ENCODE results near the gene CYP2C9.
"Not testable (repeated sequence)": the region's sequence is repeated elsewhere in the genome, so short reads cannot be mapped to it uniquely, and the experiment has no call there.

Gene CYP2C9

GRCh38 chr10:94938383-94938782 is at the start of gene CYP2C9:
TSS of gene CYP2C9 (plus strand) at chr10:94938658. CDS start at chr10:94938683, 25 bp downstream.
- no peaks in the 10 kb centered on the region for H3K4me1 ChIP-seq
- H3K36me3 ChIP-seq (replicated peaks), result no peaks in the 10 kb centered on the region
- no peak for DNase-seq (ENCODE audit: low spot score in 2 of 2)
- no peaks in the 10 kb centered on the region for H3K9me3 ChIP-seq
- in situ Hi-C loops (cut with MboI; ENCODE audit: low sequenced_read_pairs), result no loop called here
- no peak within 1 kb of the TSS for H3K4me3 ChIP-seq
- no peaks in the 10 kb centered on the region for H3K27me3 ChIP-seq (ENCODE audit: low read depth)

GRCh38 chr10:94889123-94889522 is 49.3 kb upstream of the CYP2C9 start:
- Histone ChIP-seq H3K4me1 (no peaks in the 10 kb centered on the region), H3K27me3 (ENCODE audit: low read depth) (no peaks in the 10 kb centered on the region), H3K36me3 (replicated peaks) (no peaks in the 10 kb centered on the region), H3K4me3 (no peak overlapping the region), H3K9me3 (no peaks in the 10 kb centered on the region)
- in situ Hi-C loops (cut with MboI; ENCODE audit: low sequenced_read_pairs), result no loop called here
- no peak for DNase-seq (ENCODE audit: low spot score in 2 of 2)

DNA sequence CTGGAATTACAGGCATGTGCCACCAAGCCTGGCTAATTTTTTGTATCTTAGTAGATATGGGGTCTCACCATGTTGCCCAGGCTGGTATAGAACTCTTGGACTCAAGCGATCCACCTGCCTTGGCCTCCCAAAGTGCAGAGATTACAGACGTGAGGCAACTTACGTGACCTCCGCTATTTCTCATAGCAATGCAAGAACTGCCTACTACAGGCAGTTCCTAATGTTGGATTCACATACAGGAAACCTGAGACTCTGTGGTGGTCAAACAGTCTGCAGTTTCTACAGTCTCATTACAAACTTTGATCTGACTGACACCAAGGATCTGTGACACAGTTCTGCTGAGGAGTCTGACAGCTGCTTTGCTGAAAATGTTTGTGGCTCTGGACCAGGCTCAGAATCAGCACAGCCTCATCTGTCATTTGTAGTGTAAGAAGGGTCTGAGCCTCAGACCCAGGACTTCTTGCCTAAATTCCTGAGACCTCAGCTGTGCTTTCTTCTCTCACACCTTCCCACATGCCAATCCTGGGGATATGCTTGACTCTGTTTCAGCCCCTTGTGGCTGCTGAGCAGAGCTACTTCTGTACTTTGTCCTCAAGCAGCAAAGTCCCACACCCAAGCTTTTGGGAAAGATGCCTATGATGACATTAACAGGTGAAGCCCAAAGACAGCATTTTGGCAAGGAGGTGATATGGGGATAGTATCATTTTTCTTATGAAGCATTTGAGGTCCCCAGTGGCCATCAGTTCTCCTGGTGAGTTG is 48.0 kb upstream of the CYP2C9 start:
- Histone ChIP-seq H3K36me3 (replicated peaks) (no peaks in the 10 kb centered on the region), H3K4me1 (no peaks in the 10 kb centered on the region), H3K9me3 (no peaks in the 10 kb centered on the region), H3K27me3 (ENCODE audit: low read depth) (no peaks in the 10 kb centered on the region), H3K4me3 (no peak overlapping the region)
- no peak for DNase-seq (ENCODE audit: low spot score in 2 of 2)
- in situ Hi-C loops (cut with MboI; ENCODE audit: low sequenced_read_pairs), result no loop called here

- H3K36me3 ChIP-seq (replicated peaks); H3K9me3 ChIP-seq; DNase-seq (ENCODE audit: low spot score in 2 of 2); H3K4me3 ChIP-seq; H3K4me1 ChIP-seq; H3K27me3 ChIP-seq (ENCODE audit: low read depth); in situ Hi-C loops (cut with MboI; ENCODE audit: low sequenced_read_pairs): not testable (repeated sequence)
These were observed 40.0 kb upstream of the CYP2C9 start for GRCh38 chr10:94898414-94898813.

DNA sequence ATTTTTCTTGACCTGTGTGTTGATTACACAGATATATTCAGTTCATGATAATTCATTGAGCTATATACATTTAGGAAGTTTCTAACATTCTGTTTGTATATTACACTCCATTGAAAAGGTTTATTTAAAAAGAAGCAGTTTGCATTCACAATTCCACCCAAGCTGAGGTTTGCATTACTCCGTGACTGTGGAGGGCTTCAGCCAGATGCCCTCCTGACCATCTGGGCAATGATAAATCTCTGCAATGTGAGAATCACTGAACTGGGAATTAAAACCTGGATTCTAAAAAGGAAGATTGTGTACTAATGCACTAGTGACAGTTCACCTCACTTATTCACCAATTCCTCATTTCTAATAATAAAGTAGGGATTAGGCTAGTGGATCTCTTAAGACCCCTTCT is 36.4 kb upstream of the CYP2C9 start:
- H3K36me3 ChIP-seq (replicated peaks), result no peaks in the 10 kb centered on the region
- in situ Hi-C loops (cut with MboI; ENCODE audit: low sequenced_read_pairs), result no loop called here
- H3K4me3 ChIP-seq, result no peak overlapping the region
- no peak for DNase-seq (ENCODE audit: low spot score in 2 of 2)
- H3K27me3 ChIP-seq (ENCODE audit: low read depth), result no peaks in the 10 kb centered on the region
- H3K9me3 ChIP-seq, result no peaks in the 10 kb centered on the region
- H3K4me1 ChIP-seq, result no peaks in the 10 kb centered on the region

DNA sequence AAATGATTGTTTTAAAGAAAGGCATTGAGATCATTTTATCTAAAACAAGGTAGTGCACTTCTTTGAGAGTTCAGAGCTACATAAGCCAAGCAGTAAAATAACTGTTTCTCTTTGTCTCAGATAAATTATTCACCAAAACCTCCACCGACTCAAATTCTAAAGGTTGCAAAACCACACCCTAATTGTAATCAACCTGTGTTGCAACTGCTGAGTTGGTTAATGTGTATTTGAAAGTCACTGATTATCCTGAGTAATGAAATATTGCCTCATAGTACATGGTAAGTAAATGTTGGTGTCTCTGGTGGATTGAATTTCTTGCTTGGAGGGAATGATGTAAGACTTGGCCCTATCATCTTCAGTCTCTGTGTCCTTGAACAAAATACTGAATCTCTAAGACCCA is 35.9 kb upstream of the CYP2C9 start:
- no peaks in the 10 kb centered on the region for H3K4me1 ChIP-seq
- DNase-seq (ENCODE audit: low spot score in 2 of 2), result no peak
- H3K9me3 ChIP-seq, result no peaks in the 10 kb centered on the region
- H3K27me3 ChIP-seq (ENCODE audit: low read depth), result no peaks in the 10 kb centered on the region
- H3K4me3 ChIP-seq, result no peak overlapping the region
- in situ Hi-C loops (cut with MboI; ENCODE audit: low sequenced_read_pairs), result no loop called here
- no peaks in the 10 kb centered on the region for H3K36me3 ChIP-seq (replicated peaks)

DNA sequence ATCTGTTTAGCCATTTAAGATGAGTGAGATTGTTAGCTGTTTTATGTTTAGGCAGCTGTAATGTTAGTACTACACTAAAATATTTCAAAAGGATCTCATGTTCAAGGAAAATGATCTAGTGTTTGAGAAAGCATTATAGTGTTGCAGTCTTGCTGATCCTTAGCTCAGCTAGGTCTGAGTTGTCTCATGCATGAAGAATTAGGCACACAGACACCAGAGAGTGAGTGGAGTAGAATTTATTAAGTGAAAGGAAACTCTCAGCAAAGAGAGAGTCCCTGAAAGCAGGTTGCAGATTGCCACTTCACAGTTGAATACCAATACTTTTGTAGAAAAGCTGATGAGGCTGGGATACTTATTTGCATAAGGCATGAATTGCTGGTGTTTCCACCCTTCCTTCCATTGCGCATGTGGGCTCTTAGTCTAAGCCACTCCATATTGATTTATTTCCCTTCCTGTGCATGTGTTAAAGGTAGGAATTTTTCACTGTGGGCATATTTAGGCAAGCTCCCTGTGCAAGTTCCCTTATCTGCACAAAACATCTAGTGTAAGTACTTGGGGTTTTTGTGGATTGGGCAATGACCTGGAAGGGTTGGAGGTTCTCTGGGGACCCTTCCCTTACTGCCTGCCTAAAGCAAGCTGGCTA is 33.8 kb upstream of the CYP2C9 start:
- in situ Hi-C loops (cut with MboI; ENCODE audit: low sequenced_read_pairs); DNase-seq (ENCODE audit: low spot score in 2 of 2): not testable (repeated sequence)

GRCh38 chr10:94916423-94916822 is 22.0 kb upstream of the CYP2C9 start:
- H3K4me1 ChIP-seq, result no peaks in the 10 kb centered on the region
- in situ Hi-C loops (cut with MboI; ENCODE audit: low sequenced_read_pairs), result no loop called here
- H3K9me3 ChIP-seq, result no peaks in the 10 kb centered on the region
- H3K27me3 ChIP-seq (ENCODE audit: low read depth), result no peaks in the 10 kb centered on the region
- no peaks in the 10 kb centered on the region for H3K36me3 ChIP-seq (replicated peaks)
- DNase-seq (ENCODE audit: low spot score in 2 of 2), result no peak
- no peak overlapping the region for H3K4me3 ChIP-seq

More for the DNA sequence above, 33.8 kb upstream of the CYP2C9 start:
- H3K36me3 ChIP-seq (replicated peaks); H3K4me3 ChIP-seq; H3K4me1 ChIP-seq; H3K27me3 ChIP-seq (ENCODE audit: low read depth); H3K9me3 ChIP-seq: not testable (repeated sequence)

- Histone ChIP-seq H3K27me3 (ENCODE audit: low read depth) (no peaks in the 10 kb centered on the region), H3K4me3 (no peak overlapping the region), H3K36me3 (replicated peaks) (no peaks in the 10 kb centered on the region), H3K4me1 (no peaks in the 10 kb centered on the region), H3K9me3 (no peaks in the 10 kb centered on the region)
- no peak for DNase-seq (ENCODE audit: low spot score in 2 of 2)
- in situ Hi-C loops (cut with MboI; ENCODE audit: low sequenced_read_pairs), result no loop called here
These were observed 1.7 kb upstream of the CYP2C9 start for GRCh38 chr10:94936721-94937120.

DNA sequence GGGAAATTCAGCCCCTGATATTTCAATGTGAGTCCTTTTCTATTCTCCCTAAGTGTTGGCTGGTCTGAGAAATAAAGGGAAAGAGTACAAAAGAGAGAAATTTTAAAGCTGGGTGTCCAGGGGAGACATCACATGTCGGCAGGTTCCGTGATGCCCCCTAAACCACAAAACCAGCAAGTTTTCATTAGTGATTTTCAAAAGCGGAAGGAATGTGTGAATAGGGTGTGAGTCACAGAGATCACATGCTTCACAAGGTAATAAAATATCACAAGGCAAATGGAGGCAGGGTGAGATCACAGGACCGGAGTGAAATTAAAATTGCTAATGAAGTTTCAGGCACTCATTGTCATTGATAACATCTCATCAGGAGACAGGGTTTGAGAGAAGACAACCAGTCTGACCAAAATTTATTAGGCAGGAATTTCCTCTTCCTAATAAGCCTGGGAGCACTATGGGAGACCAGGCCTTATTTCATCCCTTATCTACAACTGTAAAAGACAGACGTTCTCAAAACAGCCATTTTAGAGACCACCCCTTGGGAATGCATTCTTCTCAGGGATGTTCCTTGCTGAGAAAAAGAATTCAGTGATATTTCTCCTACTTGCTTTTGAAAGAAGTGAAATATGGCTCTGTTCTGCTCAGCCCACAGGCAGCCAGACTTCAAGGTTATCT is 5.1 kb downstream of the CYP2C9 start:
- H3K9me3 ChIP-seq; DNase-seq (ENCODE audit: low spot score in 2 of 2); in situ Hi-C loops (cut with MboI; ENCODE audit: low sequenced_read_pairs); H3K4me3 ChIP-seq; H3K27me3 ChIP-seq (ENCODE audit: low read depth); H3K4me1 ChIP-seq; H3K36me3 ChIP-seq (replicated peaks): not testable (repeated sequence)

GRCh38 chr10:94946181-94946580 is 7.7 kb downstream of the CYP2C9 start:
- in situ Hi-C loops (cut with MboI; ENCODE audit: low sequenced_read_pairs); H3K36me3 ChIP-seq (replicated peaks); DNase-seq (ENCODE audit: low spot score in 2 of 2); H3K4me3 ChIP-seq; H3K9me3 ChIP-seq; H3K4me1 ChIP-seq; H3K27me3 ChIP-seq (ENCODE audit: low read depth): not testable (repeated sequence)

DNA sequence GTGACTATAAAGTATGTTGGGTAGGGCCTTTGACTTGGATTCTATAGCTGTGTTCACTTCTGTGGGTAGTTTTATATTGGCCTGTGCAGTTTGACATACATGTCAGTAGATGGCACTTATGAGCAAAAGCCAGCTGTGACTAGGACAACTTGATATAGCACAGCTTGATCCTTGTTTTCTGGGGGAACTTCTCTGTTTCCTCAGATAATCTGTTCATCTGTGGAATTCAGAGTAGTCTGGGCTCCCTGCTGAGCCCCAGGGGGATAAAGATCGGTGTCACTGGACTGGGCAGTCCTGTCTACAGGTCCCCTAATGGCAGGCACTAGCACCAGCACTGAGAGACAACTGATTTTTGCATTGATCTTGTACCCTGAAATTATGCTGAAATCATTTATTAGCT is 25.4 kb downstream of the CYP2C9 start:
- peak; percentile 11 to 32 for DNase-seq (ENCODE audit: low spot score in 2 of 2)
- Histone ChIP-seq H3K27me3 (ENCODE audit: low read depth) (no peaks in the 10 kb centered on the region), H3K4me3 (no peak overlapping the region), H3K4me1 (no peaks in the 10 kb centered on the region), H3K36me3 (replicated peaks) (no peaks in the 10 kb centered on the region), H3K9me3 (no peaks in the 10 kb centered on the region)
- in situ Hi-C loops (cut with MboI; ENCODE audit: low sequenced_read_pairs), result no loop called here

DNA sequence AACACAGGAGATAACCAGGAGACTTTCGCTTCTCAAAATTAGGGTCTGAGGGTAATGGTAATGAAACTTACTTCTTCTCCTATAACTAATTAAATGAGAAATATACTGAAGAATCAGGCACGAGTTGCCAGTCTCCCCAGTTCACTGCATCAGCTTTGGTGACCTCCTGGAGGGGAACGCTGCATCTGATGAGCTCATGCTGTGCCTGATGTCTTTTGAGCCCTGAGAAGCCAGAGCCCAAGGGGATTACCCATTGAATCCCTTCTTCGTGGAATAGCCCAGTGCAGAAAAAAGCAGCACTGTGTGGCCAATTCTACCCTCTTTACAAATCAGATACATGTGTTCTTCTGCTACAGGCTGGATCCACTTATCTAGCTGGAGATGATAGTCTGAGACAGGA is 45.1 kb downstream of the CYP2C9 start:
- in situ Hi-C loops (cut with MboI; ENCODE audit: low sequenced_read_pairs), result no loop called here
- Histone ChIP-seq H3K4me1 (no peaks in the 10 kb centered on the region), H3K4me3 (no peak overlapping the region), H3K27me3 (ENCODE audit: low read depth) (no peaks in the 10 kb centered on the region), H3K9me3 (no peaks in the 10 kb centered on the region), H3K36me3 (replicated peaks) (no peaks in the 10 kb centered on the region)
- no peak for DNase-seq (ENCODE audit: low spot score in 2 of 2)

DNA sequence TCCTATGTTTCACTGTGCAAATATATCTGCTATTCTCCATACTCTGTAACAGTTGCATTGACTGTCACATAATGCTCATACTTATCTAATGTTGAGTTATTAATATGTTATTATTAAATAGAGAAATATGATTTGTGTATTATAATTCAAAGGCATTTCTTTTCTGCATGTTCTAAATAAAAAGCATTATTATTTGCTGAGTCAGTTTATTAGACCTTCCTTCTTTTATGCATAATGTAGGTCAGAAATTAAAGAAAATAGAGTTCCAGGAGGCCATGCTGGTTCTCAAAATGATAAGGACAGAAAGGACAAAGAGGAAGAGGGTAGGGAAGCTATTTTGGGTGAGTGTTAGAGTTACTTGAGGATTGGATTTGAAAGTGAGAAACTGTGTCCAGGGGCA is 50.7 kb downstream of the CYP2C9 start:
- Histone ChIP-seq H3K9me3 (no peaks in the 10 kb centered on the region), H3K4me3 (no peak overlapping the region), H3K36me3 (replicated peaks) (no peaks in the 10 kb centered on the region), H3K4me1 (no peaks in the 10 kb centered on the region), H3K27me3 (ENCODE audit: low read depth) (no peaks in the 10 kb centered on the region)
- DNase-seq (ENCODE audit: low spot score in 2 of 2), result no peak
- in situ Hi-C loops (cut with MboI; ENCODE audit: low sequenced_read_pairs), result no loop called here
